Thyroid gland (tissue), 4 donors: Measurements from ENCODE around the gene GATA5. TPM values are rescaled to one million over a fixed set of nuclear protein-coding genes. Genes with fewer than 3 reads are reported as not detected.

ENCODE experiments used
- DNase-seq, 2 donors: peaks; one replicate each; pipeline ENCODE4 v3.0.0-alpha.2; 2019
- H3K27ac ChIP-seq, 3 donors: fragments of 200-600 bp; sonication (generic); 1 replicate in 2 of 3; 2 replicates in 1 of 3; pipeline ENCODE4 v1.5.1; 2016 to 2019; ENCODE audit warnings: mild to moderate bottlenecking in 1 of 3, moderate library complexity in 1 of 3
- H3K27me3 ChIP-seq: fragments of 200-600 bp; sonication (generic); one replicate; pipeline ENCODE4 v1.5.1; 2019
- H3K36me3 ChIP-seq, 2 donors: fragments of 200-600 bp; sonication (generic); one replicate each; pipeline ENCODE4 v1.5.1; 2016 to 2019
- H3K4me1 ChIP-seq, 2 donors: fragments of 200-600 bp; sonication (generic); one replicate each; pipeline ENCODE4 v1.5.1; 2017 to 2019
- H3K4me3 ChIP-seq, 3 donors: fragments of 200-600 bp; sonication (generic); replicated peaks in 1 of 3; 1 replicate in 2 of 3; 2 replicates in 1 of 3; pipeline ENCODE4 v1.5.1; 2016; ENCODE audit warnings: mild to moderate bottlenecking in 1 of 3
- H3K9me3 ChIP-seq: fragments of 200-600 bp; sonication (generic); one replicate; pipeline ENCODE4 v1.5.1; 2017
- CTCF ChIP-seq, 6 experiments: fragments of 200-600 bp in 3 of 6; fragments of 450-650 bp in 3 of 6; sonication (generic) in 3 of 6; IDR thresholded peaks; one replicate each; pipeline ENCODE4 v1.5.1; 2016 to 2019; ENCODE audit warnings: antibody characterized with exemption in 6 of 6, mild to moderate bottlenecking in 2 of 6, inconsistent platforms in 1 of 6, moderate library complexity in 1 of 6
- POLR2A ChIP-seq, 2 donors: fragments of 450-650 bp; IDR thresholded peaks; one replicate each; pipeline ENCODE4 v1.6.1; 2017; ENCODE audit warnings: antibody characterized with exemption in 2 of 2, mild to moderate bottlenecking in 2 of 2, moderate library complexity in 1 of 2
- WGBS, 2 donors: methylation state at CpG; one replicate each; pipeline ENCODE4 v1.1.5; 2017; 5-methylcytosine and 5-hydroxymethylcytosine counted together
- intact Hi-C: fragments of 100-400 bp; cut with DNase I; formaldehyde crosslinking; loops from one replicate; pipeline ENCODE4 v1.15.1; 2023
- total RNA-seq, 4 donors: library from RNA; depleted of rRNA; stranded (reverse); fragments of >200 nt; gene quantifications; one replicate each; pipeline ENCODE4 v1.2.3, GENCODE V29; 2016

The GATA5 gene
- total RNA-seq, 4 donors from 2014 or later: 0.33 to 0.67 (median 0.54) TPM; not detected in 1

GRCh38 chr20:62425281-62426058 lies 50.3 kb downstream of the GATA5 start:
- Histone ChIP-seq H3K36me3 (no peaks in the 10 kb centered on the region), H3K4me3 (no peak overlapping the region), H3K9me3 (no peaks in the 10 kb centered on the region), H3K27ac (peak overlapping the region in 2 of 3 donors; percentile 29 to 33), H3K4me1 (peaks cover 39 to 51% of the 10 kb centered on the region in 2 donors), H3K27me3 (no peaks in the 10 kb centered on the region)
- intact Hi-C loops: no loop called here
- TF ChIP-seq POLR2A (IDR thresholded peaks at IDR 0.05): no peak
- no peak for TF ChIP-seq CTCF (IDR thresholded peaks at IDR 0.05)
- peak; percentile 76 to 78 for DNase-seq
- 18 to 47% methylated on average over 4 to 11 of the region's 21 CpGs for WGBS, 2 donors

GRCh38 chr20:62424249-62425107 lies 51.3 kb downstream of the GATA5 start:
- TF ChIP-seq CTCF (IDR thresholded peaks at IDR 0.05): no peak
- Histone ChIP-seq H3K27me3 (no peaks in the 10 kb centered on the region), H3K4me1 (peaks cover 39 to 51% of the 10 kb centered on the region in 2 donors), H3K4me3 (no peak overlapping the region), H3K36me3 (no peaks in the 10 kb centered on the region), H3K27ac (peak overlapping the region in 2 of 3 donors; percentile 29 to 33), H3K9me3 (no peaks in the 10 kb centered on the region)
- DNase-seq: peak; percentile 67 to 73
- intact Hi-C loops: no loop called here
- 45 to 61% methylated on average over 9 to 22 of the region's 23 CpGs for WGBS, 2 donors

- no peaks in the 10 kb centered on the region for H3K27me3 ChIP-seq
- 47 to 73% methylated on average over 4 to 5 of the region's 10 CpGs for WGBS, 2 donors
- no peak for DNase-seq
These were observed 52.5 kb downstream of the GATA5 start for GRCh38 chr20:62423326-62423706.

GRCh38 chr20:62422636-62423325 lies 53.0 kb downstream of the GATA5 start:
- peaks cover 32 to 41% of the 10 kb centered on the region in 2 donors for H3K4me1 ChIP-seq
- whole genome bisulfite sequencing, 2 donors: 84% methylated on average over 17 to 20 of the region's 20 CpGs
- DNase-seq: no peak
- no peaks in the 10 kb centered on the region for H3K27me3 ChIP-seq
- H3K27ac ChIP-seq: no peak overlapping the region
- H3K4me3 ChIP-seq: no peak overlapping the region
- intact Hi-C loops: no loop called here
- no peaks in the 10 kb centered on the region for H3K9me3 ChIP-seq
- no peaks in the 10 kb centered on the region for H3K36me3 ChIP-seq
- TF ChIP-seq CTCF (IDR thresholded peaks at IDR 0.05) (no peak), POLR2A (IDR thresholded peaks at IDR 0.05) (no peak)

More at GRCh38 chr20:62423326-62423706, 52.5 kb downstream of the GATA5 start:
- H3K4me3 ChIP-seq: no peak overlapping the region
- peaks cover 37 to 46% of the 10 kb centered on the region in 2 donors for H3K4me1 ChIP-seq
- H3K27ac ChIP-seq: no peak overlapping the region
- no peaks in the 10 kb centered on the region for H3K9me3 ChIP-seq
- H3K36me3 ChIP-seq: no peaks in the 10 kb centered on the region
- no peak for TF ChIP-seq CTCF (IDR thresholded peaks at IDR 0.05)
- no peak for TF ChIP-seq POLR2A (IDR thresholded peaks at IDR 0.05)
- intact Hi-C loops: no loop called here
